ENCODE results near the gene GTF3C6.

GRCh38 chr6:110960014-110960390 is 1.5 kb downstream of the GTF3C6 start:
- TF ChIP-seq ISL1 (CRISPR knock-in tag; IDR thresholded peaks at IDR 0.05): no peak
- no peak for TF ChIP-seq RARB (CRISPR knock-in tag; IDR thresholded peaks at IDR 0.05)
- TF ChIP-seq, protein P1, sequence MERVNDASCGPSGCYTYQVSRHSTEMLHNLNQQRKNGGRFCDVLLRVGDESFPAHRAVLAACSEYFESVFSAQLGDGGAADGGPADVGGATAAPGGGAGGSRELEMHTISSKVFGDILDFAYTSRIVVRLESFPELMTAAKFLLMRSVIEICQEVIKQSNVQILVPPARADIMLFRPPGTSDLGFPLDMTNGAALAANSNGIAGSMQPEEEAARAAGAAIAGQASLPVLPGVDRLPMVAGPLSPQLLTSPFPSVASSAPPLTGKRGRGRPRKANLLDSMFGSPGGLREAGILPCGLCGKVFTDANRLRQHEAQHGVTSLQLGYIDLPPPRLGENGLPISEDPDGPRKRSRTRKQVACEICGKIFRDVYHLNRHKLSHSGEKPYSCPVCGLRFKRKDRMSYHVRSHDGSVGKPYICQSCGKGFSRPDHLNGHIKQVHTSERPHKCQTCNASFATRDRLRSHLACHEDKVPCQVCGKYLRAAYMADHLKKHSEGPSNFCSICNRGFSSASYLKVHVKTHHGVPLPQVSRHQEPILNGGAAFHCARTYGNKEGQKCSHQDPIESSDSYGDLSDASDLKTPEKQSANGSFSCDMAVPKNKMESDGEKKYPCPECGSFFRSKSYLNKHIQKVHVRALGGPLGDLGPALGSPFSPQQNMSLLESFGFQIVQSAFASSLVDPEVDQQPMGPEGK (CRISPR knock-in tag; IDR thresholded peaks at IDR 0.05; ENCODE audit: borderline replicate concordance): no peak
- no peak for TF ChIP-seq CSRNP3 (CRISPR knock-in tag; IDR thresholded peaks at IDR 0.05)
- TF ChIP-seq, protein P2, sequence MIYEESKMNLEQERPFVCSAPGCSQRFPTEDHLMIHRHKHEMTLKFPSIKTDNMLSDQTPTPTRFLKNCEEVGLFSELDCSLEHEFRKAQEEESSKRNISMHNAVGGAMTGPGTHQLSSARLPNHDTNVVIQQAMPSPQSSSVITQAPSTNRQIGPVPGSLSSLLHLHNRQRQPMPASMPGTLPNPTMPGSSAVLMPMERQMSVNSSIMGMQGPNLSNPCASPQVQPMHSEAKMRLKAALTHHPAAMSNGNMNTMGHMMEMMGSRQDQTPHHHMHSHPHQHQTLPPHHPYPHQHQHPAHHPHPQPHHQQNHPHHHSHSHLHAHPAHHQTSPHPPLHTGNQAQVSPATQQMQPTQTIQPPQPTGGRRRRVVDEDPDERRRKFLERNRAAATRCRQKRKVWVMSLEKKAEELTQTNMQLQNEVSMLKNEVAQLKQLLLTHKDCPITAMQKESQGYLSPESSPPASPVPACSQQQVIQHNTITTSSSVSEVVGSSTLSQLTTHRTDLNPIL (CRISPR knock-in tag; IDR thresholded peaks at IDR 0.05; ENCODE audit: low read depth): no peak
- no peak for TF ChIP-seq ZFP30 (CRISPR knock-in tag; IDR thresholded peaks at IDR 0.05)
- no peak for TF ChIP-seq CSDC2 (CRISPR knock-in tag; IDR thresholded peaks at IDR 0.05)
- no peak for TF ChIP-seq TOX (CRISPR knock-in tag; IDR thresholded peaks at IDR 0.05; ENCODE audit: borderline replicate concordance)
- no peak for TF ChIP-seq GLIS3 (CRISPR knock-in tag; IDR thresholded peaks at IDR 0.05)
- TF ChIP-seq ZNF565 (CRISPR knock-in tag; conservative IDR thresholded peaks at IDR 0.05; ENCODE audit: low read depth): no peak
- no peak for TF ChIP-seq ARNTL (CRISPR knock-in tag; IDR thresholded peaks at IDR 0.05; ENCODE audit: borderline replicate concordance, low read depth)
